ENCODE data around the gene KCNQ5.

DNA sequence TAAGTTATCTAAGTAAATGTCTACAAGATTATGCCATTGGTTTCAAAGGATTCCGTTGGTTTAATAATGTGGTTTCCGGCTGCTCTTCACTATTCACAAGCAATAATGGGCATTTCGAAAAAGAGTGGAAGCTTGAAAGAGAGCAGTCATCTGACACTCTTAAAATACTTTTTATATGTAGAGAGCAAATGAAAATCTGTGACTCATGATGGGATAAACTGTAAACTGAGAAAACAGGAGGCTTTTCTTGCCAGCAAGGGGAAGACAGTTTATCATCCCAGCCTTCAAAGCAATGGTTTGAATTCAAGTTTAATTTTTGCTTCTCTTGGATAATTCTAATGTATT lies 457.7 kb downstream of the KCNQ5 start:
- TF ChIP-seq CTCF (IDR thresholded peaks at IDR 0.05; ENCODE audit: low read depth, low read length) (no peak), EZH2phosphoT487 (IDR thresholded peaks at IDR 0.05; ENCODE audit: low read depth) (no peak)
